ENCODE measurements around the gene C3orf80.
A peak's percentile ranks its signal among the peaks of the same experiment; 100 is the strongest.
"Not testable (repeated sequence)": the region's sequence is repeated elsewhere in the genome, so short reads cannot be mapped to it uniquely, and the experiment has no call there.

Gene C3orf80
- total RNA-seq, result 0 to 0.07 (median 0) reads per million in 9 experiments

DNA sequence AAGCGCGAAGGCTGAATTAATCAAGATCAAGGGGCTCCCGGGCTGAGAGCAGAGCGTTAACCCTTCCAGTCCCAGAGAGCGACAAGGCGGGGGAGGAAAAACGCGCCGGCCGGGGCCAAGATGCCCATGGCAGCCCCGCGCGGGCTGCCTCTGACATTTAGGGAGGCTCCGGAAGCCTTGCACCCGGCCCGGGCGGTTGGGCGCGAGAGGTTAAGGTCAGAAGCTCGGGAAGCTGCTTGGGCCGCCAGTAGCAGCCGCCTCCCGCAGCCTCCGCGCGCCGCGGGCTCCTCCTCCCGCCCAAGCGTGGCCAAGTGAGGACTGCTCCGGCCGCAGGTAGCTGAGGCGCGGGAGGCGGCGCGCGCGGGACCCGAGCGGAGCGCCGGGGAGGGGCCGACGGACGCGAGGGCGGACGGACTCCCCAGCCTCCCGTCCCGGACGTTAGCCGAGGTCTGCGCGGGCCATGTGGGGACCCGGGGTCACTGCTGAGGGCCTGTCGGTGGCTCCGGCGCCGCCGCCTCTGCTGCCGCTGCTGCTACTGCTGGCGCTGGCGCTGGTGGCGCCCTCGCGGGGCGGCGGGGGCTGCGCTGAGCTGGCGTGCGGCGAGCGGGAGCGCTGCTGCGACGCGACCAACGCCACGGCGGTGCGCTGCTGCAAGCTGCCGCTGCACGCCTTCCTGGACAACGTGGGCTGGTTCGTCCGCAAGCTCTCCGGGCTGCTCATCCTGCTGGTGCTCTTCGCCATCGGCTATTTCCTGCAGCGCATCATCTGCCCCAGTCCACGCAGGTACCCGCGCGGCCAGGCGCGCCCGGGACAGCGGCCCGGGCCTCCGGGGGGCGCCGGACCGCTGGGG is at the start of gene C3orf80:
C3orf80 (plus strand) TSS at position 247 of the 850 bp plus-strand sequence; CDS start at position 461, 214 bp downstream.
- ATAC-seq (replicated peaks) (peak; percentile 83), DNase-seq (peak in 2 of 3 experiments; percentile 12 to 17)
- Mint-ChIP-seq H3K27me3 (peaks cover 53 to 62% of the 10 kb centered on the region in 2 donors), H3K4me3 (peak within 1 kb of the TSS; percentile 81 to 83), H3K4me1 (ENCODE audit: low read depth in 2 of 2) (peaks cover 10 to 12% of the 10 kb centered on the region in 2 donors), H3K36me3 (ENCODE audit: insufficient read depth) (no peaks in the 10 kb centered on the region), H3K27ac (peak within 1 kb of the TSS in 1 of 2 donors; percentile 59), H3K9me3 (no peaks in the 10 kb centered on the region)

DNA sequence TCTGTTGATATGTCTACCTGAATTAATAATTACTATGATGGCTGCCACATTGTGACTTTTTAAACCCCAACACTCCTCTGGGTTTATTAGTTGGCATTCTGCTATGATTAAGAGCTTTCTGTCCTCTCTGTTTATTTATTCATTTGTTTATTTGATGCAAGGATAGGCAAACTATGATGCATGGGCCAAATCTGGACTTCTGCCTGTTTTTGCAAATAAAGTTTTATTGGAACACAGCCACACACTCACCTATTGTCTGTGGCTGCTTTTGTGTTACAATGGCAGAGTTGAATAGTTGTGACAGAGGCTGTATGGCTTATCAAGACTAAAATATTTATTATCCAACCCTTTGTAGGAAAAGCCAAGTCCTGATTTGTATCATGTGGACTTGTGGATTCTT is 48.3 kb upstream of the C3orf80 start:
- Mint-ChIP-seq H3K9me3 (no peaks in the 10 kb centered on the region), H3K4me1 (ENCODE audit: low read depth in 2 of 2) (no peaks in the 10 kb centered on the region), H3K27ac (no peak overlapping the region), H3K4me3 (no peak overlapping the region), H3K36me3 (ENCODE audit: insufficient read depth) (no peaks in the 10 kb centered on the region), H3K27me3 (peaks cover 12 to 28% of the 10 kb centered on the region in 2 donors)
- DNase-seq (no peak), ATAC-seq (replicated peaks) (no peak)

DNA sequence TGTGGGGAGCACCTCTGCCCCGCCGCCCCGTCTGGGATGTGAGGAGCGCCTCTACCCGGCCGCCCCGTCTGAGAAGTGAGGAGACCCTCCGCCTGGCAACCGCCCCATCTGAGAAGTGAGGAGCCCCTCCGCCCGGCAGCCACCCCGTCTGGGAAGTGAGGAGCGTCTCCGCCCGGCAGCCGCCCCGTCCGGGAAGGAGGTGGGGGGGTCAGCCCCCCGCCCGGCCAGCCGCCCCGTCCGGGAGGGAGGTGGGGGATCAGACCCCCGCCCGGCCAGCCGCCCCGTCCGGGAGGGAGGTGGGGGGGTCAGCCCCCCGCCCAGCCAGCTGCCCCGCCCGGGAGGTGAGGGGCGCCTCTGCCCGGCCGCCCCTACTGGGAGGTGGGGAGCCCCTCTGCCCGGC is 46.6 kb upstream of the C3orf80 start:
- not testable (repeated sequence) for H3K4me3 Mint-ChIP-seq; H3K9me3 Mint-ChIP-seq; ATAC-seq (replicated peaks); H3K36me3 Mint-ChIP-seq (ENCODE audit: insufficient read depth); H3K27ac Mint-ChIP-seq; H3K4me1 Mint-ChIP-seq (ENCODE audit: low read depth in 2 of 2); DNase-seq
- peaks cover 12 to 28% of the 10 kb centered on the region in 2 donors for H3K27me3 Mint-ChIP-seq

DNA sequence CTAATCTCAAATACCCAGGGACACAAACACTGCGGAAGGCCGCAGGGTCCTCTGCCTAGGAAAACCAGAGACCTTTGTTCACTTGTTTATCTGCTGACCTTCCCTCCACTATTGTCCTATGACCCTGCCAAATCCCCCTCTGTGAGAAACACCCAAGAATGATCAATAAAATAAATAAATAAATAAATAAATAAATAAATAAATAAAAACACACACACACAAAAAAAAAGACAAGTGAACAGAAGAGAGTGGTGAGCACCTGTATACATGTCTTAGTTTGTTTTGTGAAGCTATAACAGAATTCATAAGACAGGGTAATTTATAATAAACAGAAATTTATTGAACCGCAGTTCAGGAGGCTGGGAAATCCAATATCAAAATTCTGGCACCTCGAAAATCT is 45.8 kb upstream of the C3orf80 start:
- H3K27me3 Mint-ChIP-seq, result peaks cover 12 to 28% of the 10 kb centered on the region in 2 donors
- DNase-seq; H3K27ac Mint-ChIP-seq; H3K9me3 Mint-ChIP-seq; H3K4me1 Mint-ChIP-seq (ENCODE audit: low read depth in 2 of 2); ATAC-seq (replicated peaks); H3K4me3 Mint-ChIP-seq; H3K36me3 Mint-ChIP-seq (ENCODE audit: insufficient read depth): not testable (repeated sequence)

DNA sequence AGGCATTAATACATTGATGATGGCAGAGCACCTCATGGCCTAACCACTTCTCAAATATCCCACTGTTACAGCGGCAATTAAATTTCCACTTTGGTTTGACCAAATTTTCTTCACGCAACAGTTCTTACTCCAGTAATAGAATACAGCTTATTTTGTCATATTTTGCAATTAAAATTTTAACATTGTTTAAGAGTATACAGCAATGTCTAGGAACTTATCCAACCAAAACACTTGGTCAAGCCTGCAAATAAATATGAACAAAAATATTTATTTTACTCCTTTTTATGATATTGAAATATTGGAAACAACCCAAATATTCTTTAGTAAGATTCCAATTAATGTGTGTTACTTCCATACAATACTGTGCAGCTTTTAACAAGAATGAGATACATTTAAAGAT is 45.3 kb upstream of the C3orf80 start:
- no peak overlapping the region for H3K27ac Mint-ChIP-seq
- peaks cover 15 to 28% of the 10 kb centered on the region in 2 donors for H3K27me3 Mint-ChIP-seq
- H3K9me3 Mint-ChIP-seq, result no peaks in the 10 kb centered on the region
- DNase-seq (no peak), ATAC-seq (replicated peaks) (no peak)
- no peaks in the 10 kb centered on the region for H3K4me1 Mint-ChIP-seq (ENCODE audit: low read depth in 2 of 2)
- no peak overlapping the region for H3K4me3 Mint-ChIP-seq
- no peaks in the 10 kb centered on the region for H3K36me3 Mint-ChIP-seq (ENCODE audit: insufficient read depth)

DNA sequence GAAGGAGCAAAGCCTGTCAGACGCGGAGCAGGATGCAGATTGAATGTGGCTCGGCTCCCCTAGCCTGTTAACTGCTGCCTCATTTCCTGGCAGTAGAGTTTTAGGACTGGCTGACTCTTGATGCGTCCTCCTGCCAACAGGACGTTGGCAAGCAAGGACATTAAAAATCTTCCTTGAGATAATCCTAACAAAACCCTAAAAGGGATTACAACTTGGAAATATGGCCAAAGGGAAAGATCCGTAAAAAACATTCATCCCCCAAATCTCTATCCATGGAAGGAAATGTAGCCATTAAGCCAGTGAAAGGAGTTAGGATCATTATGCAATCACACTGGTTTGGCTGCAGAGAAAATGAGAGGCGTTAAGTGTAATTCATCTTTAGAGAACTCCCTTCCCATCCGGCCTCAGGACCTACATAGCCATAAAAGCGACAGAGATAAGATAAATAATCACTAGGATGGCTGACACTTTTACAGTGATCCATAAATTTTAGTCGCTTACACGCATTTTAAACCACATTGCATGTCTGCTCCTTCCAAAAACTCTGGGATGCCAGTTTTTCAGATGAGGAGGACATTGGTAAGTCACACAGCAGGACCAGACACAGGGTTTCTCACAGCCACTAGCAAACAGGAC is 44.5 kb upstream of the C3orf80 start:
- Mint-ChIP-seq H3K27ac (no peak overlapping the region), H3K36me3 (ENCODE audit: insufficient read depth) (no peaks in the 10 kb centered on the region), H3K4me3 (no peak overlapping the region), H3K27me3 (peaks cover 20 to 30% of the 10 kb centered on the region in 2 donors), H3K9me3 (no peaks in the 10 kb centered on the region), H3K4me1 (ENCODE audit: low read depth in 2 of 2) (no peaks in the 10 kb centered on the region)
- no peak for DNase-seq
- ATAC-seq (replicated peaks), result no peak

DNA sequence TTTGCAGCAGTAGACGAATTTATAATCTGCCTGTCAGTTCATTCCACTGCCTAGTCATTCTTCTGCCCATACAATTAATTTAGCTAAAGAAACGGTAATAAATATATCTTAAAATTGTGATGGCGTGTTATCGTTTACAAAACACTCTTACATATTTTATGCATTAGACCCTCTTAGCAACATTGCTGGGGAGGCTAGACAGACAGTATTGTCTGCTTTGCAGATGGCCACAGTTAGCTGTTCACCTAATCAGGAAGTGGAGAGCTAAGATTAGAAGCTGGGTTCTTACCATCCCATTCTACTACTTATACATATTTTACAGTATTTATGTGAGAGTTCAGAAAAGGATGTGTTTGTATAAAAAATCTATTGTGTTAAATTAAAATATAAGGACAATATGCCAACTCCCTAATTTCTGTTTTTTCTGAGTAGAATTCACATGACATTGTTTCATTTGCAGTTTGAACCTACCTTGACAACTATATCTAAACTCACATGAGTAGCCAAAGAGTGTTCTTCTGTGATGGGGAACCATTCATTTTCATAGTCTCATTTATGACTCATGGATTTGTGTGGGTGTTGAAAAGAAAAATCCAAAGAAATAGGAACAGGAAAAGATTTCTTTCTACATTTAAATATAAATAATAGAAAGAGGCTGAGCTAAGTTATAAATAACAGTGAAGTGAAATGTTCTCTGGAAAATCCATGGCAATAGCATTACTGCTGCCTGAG is 41.7 kb upstream of the C3orf80 start:
- H3K27me3 Mint-ChIP-seq, result peaks cover 19 to 30% of the 10 kb centered on the region in 2 donors
- H3K4me3 Mint-ChIP-seq, result no peak overlapping the region
- ATAC-seq (replicated peaks), result no peak
- H3K9me3 Mint-ChIP-seq, result peaks cover 0 to 2% of the 10 kb centered on the region in 2 donors
- H3K27ac Mint-ChIP-seq, result no peak overlapping the region
- no peaks in the 10 kb centered on the region for H3K36me3 Mint-ChIP-seq (ENCODE audit: insufficient read depth)
- H3K4me1 Mint-ChIP-seq (ENCODE audit: low read depth in 2 of 2), result no peaks in the 10 kb centered on the region
- DNase-seq, result no peak

DNA sequence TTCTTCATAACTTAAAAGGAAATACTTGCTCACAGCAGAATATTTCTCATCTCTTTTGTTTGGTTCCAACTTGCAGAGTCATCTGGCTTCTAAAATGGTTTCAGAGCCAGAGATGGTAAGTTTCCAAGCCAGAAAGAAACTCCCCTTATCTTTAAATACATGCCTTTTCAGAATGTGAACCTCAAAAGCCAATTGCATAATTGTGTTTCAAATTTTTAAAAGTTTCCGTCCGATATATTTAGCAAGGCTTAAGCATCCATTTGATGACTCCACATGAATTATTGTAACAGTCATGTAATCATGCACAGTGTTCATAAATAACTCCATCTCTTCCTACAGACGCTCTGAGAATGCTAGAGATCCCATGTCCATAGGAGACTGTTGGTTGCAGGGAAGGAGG is 40.6 kb upstream of the C3orf80 start:
- Mint-ChIP-seq H3K27me3 (peaks cover 27 to 36% of the 10 kb centered on the region in 2 donors), H3K4me3 (no peak overlapping the region), H3K27ac (no peak overlapping the region), H3K4me1 (ENCODE audit: low read depth in 2 of 2) (no peaks in the 10 kb centered on the region), H3K36me3 (ENCODE audit: insufficient read depth) (no peaks in the 10 kb centered on the region), H3K9me3 (peaks cover 0 to 2% of the 10 kb centered on the region in 2 donors)
- DNase-seq (no peak), ATAC-seq (replicated peaks) (no peak)

DNA sequence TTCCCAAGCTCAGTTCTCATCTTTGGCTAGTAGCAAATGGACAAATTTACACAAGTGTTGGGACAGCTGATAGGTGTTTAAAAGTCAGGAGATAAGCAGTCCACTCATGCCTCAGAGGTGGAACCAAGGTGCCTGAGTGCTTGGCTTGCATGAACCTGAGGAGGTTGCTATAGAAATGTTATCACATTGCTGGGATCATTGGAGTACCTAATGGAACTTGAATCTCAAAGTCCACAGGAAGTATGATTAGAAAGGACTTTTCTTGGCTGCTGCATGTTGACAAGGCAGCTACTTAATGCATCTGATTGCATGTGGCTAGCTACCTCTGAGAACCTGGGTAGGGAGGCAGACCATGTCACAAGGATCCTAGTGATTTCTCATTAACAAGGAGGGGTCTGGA is 39.5 kb upstream of the C3orf80 start:
- Mint-ChIP-seq H3K36me3 (ENCODE audit: insufficient read depth) (no peaks in the 10 kb centered on the region), H3K27ac (no peak overlapping the region), H3K9me3 (peaks cover 0 to 2% of the 10 kb centered on the region in 2 donors), H3K27me3 (peaks cover 30 to 42% of the 10 kb centered on the region in 2 donors), H3K4me3 (no peak overlapping the region), H3K4me1 (ENCODE audit: low read depth in 2 of 2) (no peaks in the 10 kb centered on the region)
- ATAC-seq (replicated peaks) (no peak), DNase-seq (no peak)

DNA sequence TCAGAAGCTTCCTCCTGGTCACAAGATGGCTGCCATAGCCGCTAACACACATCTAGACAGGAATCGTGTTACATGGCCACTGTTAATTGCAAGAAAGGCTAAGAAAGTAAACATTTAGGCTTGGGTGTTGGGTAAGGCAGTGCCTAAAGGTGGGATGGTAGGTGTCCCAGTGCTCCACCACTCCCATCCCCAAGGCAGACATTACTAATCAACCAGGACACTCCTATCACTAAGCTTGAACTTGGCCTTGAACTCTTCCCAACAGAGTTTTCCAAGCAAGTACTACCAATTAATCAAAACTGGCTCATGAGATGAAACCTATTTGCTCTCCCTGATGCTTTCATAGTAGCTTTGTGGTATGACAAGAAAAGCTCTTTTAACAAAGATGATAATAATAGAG is 37.9 kb upstream of the C3orf80 start:
- Mint-ChIP-seq H3K36me3 (ENCODE audit: insufficient read depth) (no peaks in the 10 kb centered on the region), H3K4me3 (no peak overlapping the region), H3K27ac (no peak overlapping the region), H3K27me3 (peaks cover 27 to 39% of the 10 kb centered on the region in 2 donors), H3K4me1 (ENCODE audit: low read depth in 2 of 2) (no peaks in the 10 kb centered on the region), H3K9me3 (peaks cover 0 to 2% of the 10 kb centered on the region in 2 donors)
- DNase-seq (no peak), ATAC-seq (replicated peaks) (no peak)

DNA sequence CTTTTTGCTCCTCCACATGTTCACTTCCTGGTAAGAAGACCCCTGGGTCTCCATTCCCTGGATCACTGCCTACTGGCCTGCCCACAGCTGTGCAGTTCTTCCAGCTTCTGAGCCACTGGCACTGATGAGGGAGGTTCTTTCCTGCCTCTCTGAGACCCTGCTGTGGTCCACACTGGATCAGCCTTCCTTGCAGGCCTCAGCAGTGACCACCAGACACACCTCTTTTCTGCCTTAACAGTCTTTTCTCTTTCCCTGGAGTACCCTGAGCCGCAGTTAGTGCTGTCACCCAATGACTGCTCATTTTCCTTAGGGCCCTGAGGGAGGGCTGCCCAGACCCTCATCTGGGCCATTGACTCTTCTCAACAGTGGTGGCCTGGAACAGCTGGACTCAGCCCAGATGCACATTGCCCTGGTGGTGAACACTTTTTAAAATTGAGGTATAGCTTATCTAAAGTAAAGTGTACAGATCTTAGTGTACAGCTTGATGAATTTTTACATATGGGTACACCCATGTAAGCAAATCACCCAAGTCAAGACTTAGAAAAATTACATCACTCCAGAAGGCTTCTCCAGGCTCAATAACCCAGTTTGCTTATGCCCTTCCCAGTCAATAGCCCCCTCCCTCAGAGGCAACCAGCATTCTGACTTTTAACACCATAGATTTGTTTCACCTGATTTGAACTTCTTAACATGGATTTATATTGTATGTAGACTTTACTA is 32.8 kb upstream of the C3orf80 start:
- Mint-ChIP-seq H3K27me3 (peaks cover 20 to 33% of the 10 kb centered on the region in 2 donors), H3K4me3 (no peak overlapping the region), H3K4me1 (ENCODE audit: low read depth in 2 of 2) (no peaks in the 10 kb centered on the region), H3K9me3 (peaks cover 0 to 3% of the 10 kb centered on the region in 2 donors), H3K27ac (no peak overlapping the region), H3K36me3 (ENCODE audit: insufficient read depth) (no peaks in the 10 kb centered on the region)
- ATAC-seq (replicated peaks), result no peak
- no peak for DNase-seq

DNA sequence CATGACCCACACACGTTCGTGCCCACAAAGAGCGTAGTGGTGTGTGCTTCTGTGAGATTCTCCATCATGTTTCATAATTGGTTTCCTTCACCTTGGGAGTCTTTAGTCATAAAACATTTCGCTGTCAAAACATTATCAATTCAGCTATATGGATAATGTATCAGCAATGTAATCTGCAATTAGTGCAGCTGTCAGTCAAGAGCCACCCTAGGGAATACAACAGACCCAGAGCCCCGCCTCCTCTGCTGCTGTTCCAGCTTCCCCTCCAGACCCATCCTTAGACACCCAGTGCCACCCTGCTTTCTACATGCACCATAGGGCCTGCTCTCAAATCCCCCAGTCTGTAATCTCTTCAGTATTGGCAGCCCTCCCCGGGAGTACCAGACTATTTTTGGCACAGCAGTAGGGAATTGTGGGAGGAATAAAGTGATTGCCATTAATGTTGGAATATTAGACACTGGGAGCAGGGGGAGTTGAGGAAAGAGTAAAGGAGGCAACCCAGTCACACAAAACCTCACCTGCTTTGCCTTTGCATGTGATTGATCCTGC is 31.5 kb upstream of the C3orf80 start:
- no peaks in the 10 kb centered on the region for H3K4me1 Mint-ChIP-seq (ENCODE audit: low read depth in 2 of 2)
- no peak for ATAC-seq (replicated peaks)
- peaks cover 0 to 2% of the 10 kb centered on the region in 2 donors for H3K9me3 Mint-ChIP-seq
- no peak overlapping the region for H3K27ac Mint-ChIP-seq
- DNase-seq, result no peak
- H3K36me3 Mint-ChIP-seq (ENCODE audit: insufficient read depth), result no peaks in the 10 kb centered on the region
- peaks cover 14 to 43% of the 10 kb centered on the region in 2 donors for H3K27me3 Mint-ChIP-seq
- no peak overlapping the region for H3K4me3 Mint-ChIP-seq

DNA sequence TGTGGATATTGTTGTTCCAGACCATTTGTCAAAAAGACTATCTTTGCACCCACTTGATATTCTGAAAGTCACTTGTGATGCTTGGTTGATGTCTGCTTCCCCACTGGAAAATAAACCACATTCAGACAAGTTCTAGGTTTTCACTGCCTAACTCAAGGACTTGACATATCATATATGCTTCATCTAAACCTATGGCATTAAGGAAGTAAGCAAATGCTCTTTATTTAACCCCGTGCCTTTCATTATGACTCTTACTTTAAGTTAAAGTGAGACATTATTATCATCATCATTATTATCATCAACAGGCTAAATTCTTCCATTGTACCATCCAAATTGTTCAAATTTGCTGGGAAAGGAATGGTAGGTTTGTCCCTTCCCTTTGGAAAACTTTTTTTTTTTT is 30.8 kb upstream of the C3orf80 start:
- Mint-ChIP-seq H3K4me3 (no peak overlapping the region), H3K27ac (no peak overlapping the region), H3K27me3 (peaks cover 10 to 40% of the 10 kb centered on the region in 2 donors), H3K36me3 (ENCODE audit: insufficient read depth) (no peaks in the 10 kb centered on the region), H3K4me1 (ENCODE audit: low read depth in 2 of 2) (no peaks in the 10 kb centered on the region), H3K9me3 (peaks cover 0 to 2% of the 10 kb centered on the region in 2 donors)
- DNase-seq (no peak), ATAC-seq (replicated peaks) (no peak)

Data from effector memory CD8-positive, alpha-beta T cell (primary cell).